Mesenchymal stem cell (in vitro differentiated cells and primary cell): Measurements from ENCODE around the gene CLUH.

Experiments
- DNase-seq: peaks from one replicate; pipeline ENCODE4 v3.0.0-alpha.2; 2013
- H2AFZ ChIP-seq: one replicate; pipeline ENCODE4 v1.6.1; 2013; ENCODE audit warnings: low read depth, mild to moderate bottlenecking, control low read depth, inconsistent platforms, low read length, moderate library complexity
- H2AK5ac ChIP-seq: 2 replicates; pipeline ENCODE4 v1.6.1; 2013; ENCODE audit warnings: low read length, moderate library complexity, mild to moderate bottlenecking, inconsistent platforms; ENCODE audit not compliant: severe bottlenecking
- H2BK120ac ChIP-seq: one replicate; pipeline ENCODE4 v1.6.1; 2013; ENCODE audit warnings: low read depth, mild to moderate bottlenecking, inconsistent platforms, low read length, moderate library complexity
- H2BK12ac ChIP-seq, 2 experiments: one replicate each; pipeline ENCODE4 v1.6.1; 2013; ENCODE audit warnings: inconsistent platforms in 2 of 2, low read length in 2 of 2, mild to moderate bottlenecking in 2 of 2, moderate library complexity in 2 of 2, control low read depth in 1 of 2
- H2BK15ac ChIP-seq: one replicate; pipeline ENCODE4 v1.6.1; 2013; ENCODE audit warnings: mild to moderate bottlenecking, low read depth, inconsistent platforms; ENCODE audit not compliant: poor library complexity, severe bottlenecking
- H2BK5ac ChIP-seq: 2 replicates; pipeline ENCODE4 v1.6.1; 2013; ENCODE audit warnings: low read depth, mild to moderate bottlenecking, low read length, control low read depth, inconsistent platforms; ENCODE audit not compliant: poor library complexity, severe bottlenecking
- H3K14ac ChIP-seq, 2 experiments: one replicate each; pipeline ENCODE4 v1.6.1; 2013; ENCODE audit warnings: inconsistent platforms in 2 of 2, low read length in 2 of 2, control low read depth in 1 of 2, mild to moderate bottlenecking in 1 of 2, moderate library complexity in 1 of 2
- H3K18ac ChIP-seq, 2 experiments: one replicate each; pipeline ENCODE4 v1.6.1; 2013; ENCODE audit warnings: inconsistent platforms in 2 of 2, low read length in 2 of 2, control low read depth in 1 of 2, low read depth in 1 of 2, mild to moderate bottlenecking in 1 of 2
- H3K23ac ChIP-seq, 2 experiments: one replicate each; pipeline ENCODE4 v1.6.1; 2013; ENCODE audit warnings: inconsistent platforms in 2 of 2, low read length in 2 of 2, mild to moderate bottlenecking in 2 of 2, moderate library complexity in 2 of 2, control low read depth in 1 of 2
- H3K27ac ChIP-seq: 2 replicates; pipeline ENCODE4 v1.5.1; 2013; ENCODE audit warnings: mild to moderate bottlenecking, moderate library complexity, low read length, control low read depth, inconsistent platforms; ENCODE audit not compliant: poor library complexity, severe bottlenecking
- H3K27me3 ChIP-seq, 2 experiments: 2 replicates each; pipeline versions ENCODE4 v1.6.1 to v1.7.0; 2013; ENCODE audit warnings: low read length in 2 of 2, mild to moderate bottlenecking in 2 of 2, moderate library complexity in 2 of 2, control low read depth in 1 of 2, inconsistent platforms in 1 of 2; ENCODE audit not compliant: control insufficient read depth in 1 of 2, insufficient read depth in 1 of 2
- H3K36me3 ChIP-seq, 2 experiments: 2 replicates each; pipeline versions ENCODE4 v1.6.1 to v1.7.0; 2013; ENCODE audit warnings: low read length in 2 of 2, control low read depth in 1 of 2, inconsistent platforms in 1 of 2, low read depth in 1 of 2, mild to moderate bottlenecking in 1 of 2; ENCODE audit not compliant: insufficient read depth in 2 of 2, control insufficient read depth in 1 of 2
- H3K4ac ChIP-seq, 2 experiments: one replicate each; pipeline ENCODE4 v1.6.1; 2013; ENCODE audit warnings: inconsistent platforms in 2 of 2, low read length in 2 of 2, mild to moderate bottlenecking in 2 of 2, moderate library complexity in 2 of 2, control low read depth in 1 of 2, low read depth in 1 of 2
- H3K4me1 ChIP-seq: 2 replicates; pipeline ENCODE4 v1.6.1; 2013; ENCODE audit warnings: low read depth, low read length, control low read depth; ENCODE audit not compliant: control insufficient read depth, insufficient read depth
- H3K4me2 ChIP-seq: 2 replicates; pipeline ENCODE4 v1.6.1; 2013; ENCODE audit warnings: low read length, mild to moderate bottlenecking, inconsistent platforms; ENCODE audit not compliant: poor library complexity, severe bottlenecking
- H3K4me3 ChIP-seq, 2 experiments: 2 replicates each; pipeline versions ENCODE4 v1.5.1 to v1.7.0; 2013; ENCODE audit warnings: low read length in 2 of 2, mild to moderate bottlenecking in 2 of 2, control low read depth in 1 of 2, low read depth in 1 of 2; ENCODE audit not compliant: insufficient read depth in 1 of 2
- H3K79me1 ChIP-seq: replicated peaks from 2 replicates; pipeline ENCODE4 v1.6.1; 2013; ENCODE audit warnings: mild to moderate bottlenecking, control low read depth, low read length, inconsistent platforms; ENCODE audit not compliant: poor library complexity, severe bottlenecking
- H3K9ac ChIP-seq: 2 replicates; pipeline ENCODE4 v1.7.0; 2013; ENCODE audit warnings: mild to moderate bottlenecking, low read length, moderate library complexity
- H3K9me3 ChIP-seq: 2 replicates; pipeline ENCODE4 v1.7.0; 2013; ENCODE audit warnings: mild to moderate bottlenecking, low read length; ENCODE audit not compliant: control insufficient read depth
- H4K8ac ChIP-seq: one replicate; pipeline ENCODE4 v1.6.1; 2013; ENCODE audit warnings: inconsistent platforms, mild to moderate bottlenecking, low read length, moderate library complexity
- H4K91ac ChIP-seq: one replicate; pipeline ENCODE4 v1.6.1; 2013; ENCODE audit warnings: mild to moderate bottlenecking, low read length, inconsistent platforms
- WGBS: methylation state at CpG from one replicate; pipeline ENCODE4 v1.1.7; 2013; ENCODE audit warnings: mixed read lengths; 5-methylcytosine and 5-hydroxymethylcytosine counted together

CLUH gene

GRCh38 chr17:2691069-2691871 is 20.3 kb downstream of the CLUH start:
- no peak overlapping the region for H3K23ac ChIP-seq
- H3K9ac ChIP-seq, result no peak overlapping the region
- no peak for DNase-seq
- H3K4me2 ChIP-seq, result no peak overlapping the region
- H4K8ac ChIP-seq, result no peak overlapping the region
- no peak overlapping the region for H3K18ac ChIP-seq
- no peak overlapping the region for H4K91ac ChIP-seq
- H3K27ac ChIP-seq, result no peak overlapping the region
- H2AFZ ChIP-seq, result no peak overlapping the region
- H3K4me1 ChIP-seq, result peaks cover 15% of the 10 kb centered on the region
- H2BK12ac ChIP-seq, result no peak overlapping the region
- no peak overlapping the region for H3K4ac ChIP-seq
- H3K27me3 ChIP-seq, result no peaks in the 10 kb centered on the region
- no peak overlapping the region for H2BK15ac ChIP-seq
- no peak overlapping the region for H3K14ac ChIP-seq
- H2BK120ac ChIP-seq, result no peak overlapping the region
- peaks cover 26 to 73% of the 10 kb centered on the region in 2 experiments for H3K36me3 ChIP-seq
- WGBS, result 98% methylated on average over 57 of the region's 62 CpGs
- no peak overlapping the region for H2AK5ac ChIP-seq
- no peak overlapping the region for H2BK5ac ChIP-seq
- no peak overlapping the region for H3K4me3 ChIP-seq
- peaks cover 10% of the 10 kb centered on the region for H3K79me1 ChIP-seq
- H3K9me3 ChIP-seq, result no peaks in the 10 kb centered on the region

DNA sequence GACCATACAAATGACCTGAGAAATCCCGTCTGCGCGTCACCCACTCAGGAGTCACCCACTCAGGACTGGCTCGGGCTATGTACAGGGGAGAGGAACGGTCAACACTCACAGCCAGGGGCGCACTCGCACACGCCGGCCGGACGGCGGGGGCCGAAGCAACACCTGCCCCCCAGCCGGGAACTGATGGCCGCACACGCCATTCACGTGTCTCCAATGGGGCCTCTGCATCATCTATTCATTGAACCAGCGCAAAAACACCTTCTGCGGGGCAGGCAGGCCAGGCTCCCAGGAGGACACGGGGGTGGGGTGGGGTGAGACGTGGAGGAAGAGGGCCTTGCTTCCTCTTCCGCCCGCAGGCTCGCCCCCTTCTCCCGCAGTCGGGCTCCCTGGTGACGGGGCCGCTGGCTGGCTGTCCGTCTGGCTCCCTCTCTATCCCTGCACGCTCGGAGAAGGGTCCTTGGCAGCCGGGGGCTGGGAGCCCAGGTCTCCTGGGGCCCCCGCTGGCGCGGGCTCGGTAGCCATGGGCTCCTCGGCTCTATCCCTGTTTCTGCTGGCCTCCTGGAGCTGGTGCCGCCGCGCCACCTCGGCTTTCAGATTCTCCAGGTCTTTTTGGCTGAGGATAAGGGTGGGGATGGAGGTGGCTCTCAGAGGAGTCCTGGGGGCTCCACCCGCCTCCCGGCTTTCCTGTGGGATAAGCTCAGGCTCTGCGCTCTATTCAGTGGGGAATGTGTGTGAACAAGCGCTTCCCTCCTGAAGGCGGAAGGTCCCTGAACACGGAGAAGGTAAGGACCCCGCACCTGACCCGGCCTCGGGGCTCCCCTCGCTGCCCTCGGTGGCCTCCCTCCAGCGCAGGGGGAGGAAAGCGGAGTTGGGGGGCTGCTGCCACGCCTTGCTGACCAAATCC is 21.1 kb downstream of the CLUH start:
- Histone ChIP-seq H2BK5ac (no peak overlapping the region), H2AFZ (no peak overlapping the region), H3K4me1 (peaks cover 18% of the 10 kb centered on the region), H3K27me3 (no peaks in the 10 kb centered on the region), H4K8ac (no peak overlapping the region), H3K79me1 (peaks cover 14% of the 10 kb centered on the region), H2AK5ac (no peak overlapping the region), H3K18ac (no peak overlapping the region), H2BK120ac (no peak overlapping the region), H3K36me3 (peaks cover 24 to 69% of the 10 kb centered on the region in 2 experiments), H3K27ac (no peak overlapping the region), H2BK12ac (no peak overlapping the region), H3K9ac (no peak overlapping the region), H3K4me3 (no peak overlapping the region), H3K4me2 (no peak overlapping the region), H4K91ac (no peak overlapping the region), H2BK15ac (no peak overlapping the region), H3K23ac (no peak overlapping the region), H3K14ac (no peak overlapping the region), H3K9me3 (no peaks in the 10 kb centered on the region), H3K4ac (no peak overlapping the region)
- DNase-seq, result no peak
- WGBS, result 96% methylated on average over 51 of the region's 55 CpGs

DNA sequence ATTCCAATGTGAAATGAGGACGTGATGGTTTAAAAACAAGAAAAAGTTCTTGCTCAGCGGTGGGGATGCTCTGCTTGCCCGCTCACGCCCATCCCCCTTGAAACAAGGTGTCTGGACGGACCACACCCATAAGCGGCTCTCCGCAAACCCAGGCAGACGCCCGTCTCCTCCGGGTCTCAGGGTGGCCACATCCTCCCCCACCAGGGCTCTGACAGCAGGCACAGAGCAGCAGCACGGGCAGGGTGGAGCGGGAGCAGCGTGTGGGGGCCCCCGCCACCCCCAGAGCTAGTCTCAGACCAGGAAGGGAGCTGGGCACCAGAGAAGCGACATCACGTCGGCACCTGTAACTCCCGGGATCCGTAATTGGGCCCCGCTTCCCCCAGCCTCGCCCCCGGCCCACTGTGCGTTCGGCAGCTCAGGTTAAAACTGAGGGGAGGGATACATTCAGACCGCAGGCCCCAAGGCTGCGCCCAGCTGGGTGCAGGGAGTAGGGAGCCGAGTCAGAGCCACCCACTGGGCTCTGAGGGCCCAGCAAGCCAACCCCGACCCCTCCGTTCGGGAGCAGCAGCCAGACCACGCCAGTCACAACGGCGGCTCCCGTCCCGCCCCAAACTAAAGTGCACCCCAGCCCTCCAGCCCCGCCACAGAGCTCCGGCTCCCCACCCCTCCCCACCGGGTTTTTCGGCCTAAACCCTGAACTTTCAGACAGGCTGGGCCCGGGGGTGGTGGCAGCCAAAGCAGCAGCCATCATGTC is 22.0 kb downstream of the CLUH start:
- Histone ChIP-seq H3K27ac (no peak overlapping the region), H2BK5ac (no peak overlapping the region), H2AK5ac (no peak overlapping the region), H3K9ac (no peak overlapping the region), H3K14ac (no peak overlapping the region), H3K4me2 (no peak overlapping the region), H3K9me3 (no peaks in the 10 kb centered on the region), H4K91ac (no peak overlapping the region), H3K27me3 (no peaks in the 10 kb centered on the region), H3K4me1 (peaks cover 18% of the 10 kb centered on the region), H2BK120ac (no peak overlapping the region), H3K4ac (no peak overlapping the region), H3K36me3 (peaks cover 32 to 62% of the 10 kb centered on the region in 2 experiments), H2BK15ac (no peak overlapping the region), H4K8ac (no peak overlapping the region), H3K18ac (no peak overlapping the region), H2AFZ (no peak overlapping the region), H3K4me3 (no peak overlapping the region), H3K23ac (no peak overlapping the region), H2BK12ac (no peak overlapping the region), H3K79me1 (peaks cover 16% of the 10 kb centered on the region)
- 89% methylated on average over 40 of the region's 40 CpGs for WGBS
- DNase-seq, result no peak
